Measurements from ENCODE around the gene CLDN19.
"Not testable (repeated sequence)": the region's sequence is repeated elsewhere in the genome, so short reads cannot be mapped to it uniquely, and the experiment has no call there.

CLDN19 gene

DNA sequence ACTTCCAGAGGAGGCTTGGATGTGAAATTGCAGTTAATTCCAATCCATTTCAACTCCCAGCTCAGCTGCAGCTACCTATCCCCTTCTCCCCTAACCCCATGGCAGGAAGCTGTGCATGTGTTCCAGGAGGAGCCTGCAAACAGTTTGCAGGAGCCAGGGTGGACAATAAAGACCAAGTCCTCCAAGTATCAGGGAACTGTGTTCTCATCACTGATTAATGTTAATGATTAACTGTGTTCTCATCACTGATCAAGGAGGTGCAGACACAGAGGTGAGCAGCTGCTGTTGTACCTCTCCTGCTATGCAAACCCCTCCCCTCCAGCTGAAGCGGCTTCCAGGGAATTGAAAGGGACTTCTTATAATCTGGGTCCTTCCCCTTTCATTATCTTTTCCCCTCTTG is 19.2 kb downstream of the CLDN19 start:
- in situ Hi-C loops (cut with MboI; ENCODE audit: low sequenced_read_pairs) = no loop called here

DNA sequence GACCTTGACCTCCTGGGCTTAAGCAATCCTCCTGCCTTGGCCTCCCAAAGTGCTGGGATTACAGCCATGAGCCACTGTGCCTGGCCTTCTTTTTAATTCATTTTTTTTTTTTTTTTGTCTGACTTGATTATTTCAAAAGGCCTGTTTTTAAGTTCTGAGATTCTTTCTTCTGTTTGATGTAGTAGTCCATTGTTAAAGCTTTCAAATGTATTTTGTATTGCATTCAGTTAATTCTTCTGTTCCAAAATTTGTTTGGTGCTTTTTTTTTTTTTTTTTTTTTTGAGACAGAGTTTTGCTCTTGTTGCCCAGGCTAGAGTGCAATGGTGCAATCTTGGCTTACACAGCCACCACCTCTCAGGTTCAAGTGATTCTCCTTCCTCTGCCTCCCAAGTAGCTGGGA is 25.6 kb downstream of the CLDN19 start:
- in situ Hi-C loops (cut with MboI; ENCODE audit: low sequenced_read_pairs) = not testable (repeated sequence)

DNA sequence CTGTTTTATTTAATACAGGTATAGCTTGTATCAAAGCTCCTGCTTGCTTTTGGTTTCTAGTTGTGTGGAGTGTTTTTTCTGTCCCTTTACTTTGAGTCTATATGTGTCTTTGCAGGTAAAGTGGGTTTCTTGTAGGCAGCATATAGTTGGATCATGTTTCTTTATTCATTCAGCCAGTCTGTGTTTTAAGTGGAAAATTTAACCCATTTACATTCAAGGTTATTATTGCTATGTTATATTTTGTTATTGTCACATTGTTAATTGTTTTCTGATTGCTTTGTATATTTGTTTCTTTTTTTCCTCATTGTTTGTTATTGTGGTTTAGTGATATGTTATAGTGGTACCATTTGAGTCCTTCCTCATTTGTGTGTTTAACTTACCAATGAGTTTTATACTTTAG is 26.7 kb downstream of the CLDN19 start:
- in situ Hi-C loops (cut with MboI; ENCODE audit: low sequenced_read_pairs) = no loop called here

DNA sequence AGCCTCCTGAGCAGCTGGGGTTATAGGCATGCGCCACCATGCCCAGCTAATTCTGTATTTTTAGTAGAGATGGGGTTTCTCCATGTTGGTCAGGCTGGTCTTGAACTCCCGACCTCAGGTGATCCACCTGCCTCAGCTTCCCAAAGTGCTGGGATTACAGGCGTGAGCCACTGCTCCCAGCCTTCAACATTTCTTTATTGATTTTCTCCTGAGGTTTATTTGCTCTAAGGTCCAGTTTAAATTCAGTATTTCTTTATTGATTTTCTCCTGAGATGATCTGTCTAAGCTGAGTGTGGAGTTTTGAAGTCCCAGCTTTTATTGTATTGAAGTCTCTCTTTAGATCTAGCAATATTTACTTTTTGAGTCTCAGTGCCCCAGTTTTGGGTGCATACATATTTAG is 27.2 kb downstream of the CLDN19 start:
- in situ Hi-C loops (cut with MboI; ENCODE audit: low sequenced_read_pairs) = not testable (repeated sequence)

DNA sequence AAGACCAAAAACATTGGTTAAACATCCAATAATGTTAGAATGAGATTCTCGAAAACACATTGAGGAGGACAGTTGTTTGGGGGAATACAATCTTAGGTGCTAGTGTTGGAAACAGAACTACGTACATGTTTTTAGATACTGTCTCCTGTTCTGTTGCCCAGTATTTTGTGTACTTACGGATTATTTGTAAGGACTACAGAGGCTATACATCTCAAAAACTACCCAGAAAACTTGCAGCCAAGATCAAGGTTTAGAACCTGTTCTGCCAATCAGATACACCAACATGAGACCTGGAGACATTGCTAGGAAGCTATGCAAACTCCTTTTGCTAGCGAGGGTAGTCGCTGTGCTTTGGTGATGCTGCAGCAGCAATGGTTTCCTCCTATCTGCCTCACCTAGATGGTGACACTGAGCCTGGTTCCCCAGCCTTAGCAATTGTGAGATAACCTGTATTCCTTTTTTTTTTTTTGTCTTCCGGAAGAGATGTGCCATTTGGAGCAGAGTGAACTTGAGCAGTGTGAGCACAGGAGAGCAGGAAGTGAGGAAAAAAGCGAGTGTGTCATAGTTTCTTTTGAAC is 36.1 kb downstream of the CLDN19 start:
- in situ Hi-C loops (cut with MboI; ENCODE audit: low sequenced_read_pairs) = no loop called here

DNA sequence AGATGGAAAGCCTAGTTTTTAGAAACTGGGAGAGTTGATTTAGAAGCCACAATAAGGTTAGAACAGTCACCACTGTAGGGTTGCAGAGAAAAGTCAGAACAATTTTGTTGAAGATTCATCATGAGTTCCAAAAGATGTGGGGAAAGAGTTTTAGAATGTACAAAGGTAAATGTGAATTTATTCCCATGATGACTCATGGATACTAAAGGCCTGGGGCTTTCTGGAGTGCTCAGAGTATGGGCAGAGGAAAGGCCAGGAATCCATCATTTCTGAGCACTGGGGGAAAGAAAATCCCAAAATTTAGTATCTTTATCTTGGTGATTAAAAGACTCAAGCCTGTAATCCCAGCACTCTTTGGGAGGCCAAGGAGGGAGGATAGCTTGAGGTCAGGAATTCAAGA is 40.0 kb downstream of the CLDN19 start:
- in situ Hi-C loops (cut with MboI; ENCODE audit: low sequenced_read_pairs) = no loop called here

DNA sequence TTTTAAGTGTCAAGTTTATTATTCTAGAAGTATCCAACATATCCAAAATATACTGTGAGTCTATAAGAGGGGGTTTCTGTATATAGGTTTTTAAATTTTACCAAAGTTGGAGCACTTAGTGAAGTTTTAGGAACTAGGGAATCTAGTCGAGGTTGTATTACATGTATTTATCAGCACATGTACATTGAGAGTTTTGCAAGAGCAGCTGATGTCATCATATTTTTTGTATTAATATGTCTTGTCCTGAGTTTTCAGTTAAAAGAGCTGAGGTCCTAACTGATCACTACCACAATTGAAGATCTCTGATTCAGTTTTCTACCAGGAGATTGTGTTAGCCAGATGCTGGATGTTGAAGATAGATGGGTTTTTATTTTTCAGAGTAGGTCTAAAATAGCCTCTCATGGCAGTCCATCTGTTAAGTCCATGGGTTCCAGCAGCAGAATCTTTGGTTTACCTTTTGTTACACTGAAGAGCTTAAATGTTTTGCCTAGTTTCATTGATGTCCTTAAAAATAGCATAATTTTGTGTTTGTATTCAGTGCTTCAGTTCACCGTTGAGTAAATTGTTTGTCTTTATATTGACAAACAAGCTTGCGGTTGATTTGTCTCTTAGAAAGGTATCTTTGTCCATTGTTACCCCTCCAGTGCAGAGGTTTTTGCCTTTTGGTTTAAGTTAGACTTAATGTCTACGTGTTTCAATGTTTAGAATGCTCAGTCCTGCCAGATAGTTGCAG is 41.8 kb downstream of the CLDN19 start:
- in situ Hi-C loops (cut with MboI; ENCODE audit: low sequenced_read_pairs) = no loop called here

DNA sequence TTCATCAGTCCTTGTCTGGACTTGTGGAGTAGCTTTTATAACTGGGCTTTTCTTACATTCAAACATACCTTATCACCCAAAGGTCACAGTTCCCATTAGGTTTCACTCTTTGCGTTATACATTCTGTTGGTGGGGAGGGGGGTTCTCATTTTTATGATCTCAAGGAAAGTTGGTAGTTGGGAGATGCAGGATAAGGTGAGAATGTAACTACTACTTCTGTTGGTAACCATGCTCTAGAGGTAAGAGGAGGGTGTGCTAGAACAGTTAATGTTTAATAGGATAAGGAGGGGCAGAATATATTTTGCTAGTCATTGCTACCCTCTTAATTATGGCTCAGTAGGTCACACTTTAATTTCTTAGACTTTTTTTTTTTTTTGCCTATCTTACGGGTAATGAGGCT is 47.1 kb downstream of the CLDN19 start:
- in situ Hi-C loops (cut with MboI; ENCODE audit: low sequenced_read_pairs) = no loop called here

DNA sequence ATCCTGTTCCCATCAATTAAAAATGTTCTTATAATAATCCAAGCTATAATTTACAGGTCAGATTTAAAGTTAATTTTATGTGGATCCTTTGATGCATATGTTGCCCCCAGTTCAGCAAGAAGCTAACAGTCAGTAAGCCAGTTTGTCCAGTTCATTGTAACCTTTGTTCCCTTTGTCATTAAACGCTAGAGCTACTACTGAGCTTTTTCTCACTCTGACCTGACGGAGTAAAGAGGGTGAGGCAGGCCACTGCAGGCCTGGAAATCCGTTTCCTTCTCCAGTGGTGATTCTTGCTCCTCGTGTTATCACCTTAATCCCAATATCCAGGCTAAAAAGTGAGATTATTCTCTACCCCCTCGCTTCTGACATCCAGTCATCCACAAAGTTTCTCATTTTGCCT is 47.6 kb downstream of the CLDN19 start:
- in situ Hi-C loops (cut with MboI; ENCODE audit: low sequenced_read_pairs) = no loop called here

DNA sequence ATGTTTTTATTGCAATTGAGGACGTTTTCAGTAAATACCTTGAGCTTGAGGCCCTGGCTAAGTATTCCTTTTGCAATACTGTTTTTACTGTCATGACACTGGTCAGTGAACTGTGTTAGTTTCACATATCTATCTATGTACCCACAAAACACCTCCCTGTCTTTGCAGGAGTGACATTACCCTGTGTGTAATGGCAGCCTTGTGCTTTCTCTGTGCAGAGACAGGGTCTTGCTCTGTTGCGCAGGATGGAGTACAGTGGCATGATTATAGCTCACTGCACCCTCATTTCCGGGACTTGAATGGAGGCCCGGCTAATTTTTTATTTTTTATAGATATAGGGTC is 48.9 kb downstream of the CLDN19 start:
- in situ Hi-C loops (cut with MboI; ENCODE audit: low sequenced_read_pairs) = no loop called here

DNA sequence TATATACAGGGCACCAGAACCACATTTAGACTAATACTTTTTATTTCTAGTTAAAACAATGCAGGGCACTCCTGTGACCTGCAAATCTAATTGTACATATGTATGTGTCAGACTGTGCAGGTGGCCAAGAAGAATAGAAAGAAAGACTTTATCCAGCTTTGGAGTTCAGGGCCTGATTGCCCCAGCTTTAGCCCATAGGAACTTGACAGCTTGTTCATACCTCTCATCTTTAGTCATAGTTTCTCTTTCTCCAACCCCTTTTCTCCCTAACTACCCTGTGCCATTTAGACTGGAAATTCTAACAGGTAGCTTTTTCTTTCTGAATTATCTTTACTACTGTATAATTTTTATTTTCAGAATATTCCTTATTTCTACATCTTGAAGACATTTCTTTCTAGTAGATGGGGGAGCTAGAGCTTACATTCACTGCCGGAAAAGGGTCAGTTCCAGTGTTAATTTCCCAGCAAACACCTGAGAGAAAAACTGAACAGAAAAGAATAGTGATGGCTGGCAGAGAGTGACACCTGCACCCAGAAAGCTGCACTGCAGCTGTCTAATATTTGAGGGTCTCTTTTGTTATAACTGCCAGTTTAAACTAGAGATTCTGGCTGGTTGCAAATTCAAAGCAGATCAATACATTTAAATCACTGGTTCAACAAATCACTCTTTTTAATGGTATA is 49.4 kb downstream of the CLDN19 start:
- in situ Hi-C loops (cut with MboI; ENCODE audit: low sequenced_read_pairs) = no loop called here

DNA sequence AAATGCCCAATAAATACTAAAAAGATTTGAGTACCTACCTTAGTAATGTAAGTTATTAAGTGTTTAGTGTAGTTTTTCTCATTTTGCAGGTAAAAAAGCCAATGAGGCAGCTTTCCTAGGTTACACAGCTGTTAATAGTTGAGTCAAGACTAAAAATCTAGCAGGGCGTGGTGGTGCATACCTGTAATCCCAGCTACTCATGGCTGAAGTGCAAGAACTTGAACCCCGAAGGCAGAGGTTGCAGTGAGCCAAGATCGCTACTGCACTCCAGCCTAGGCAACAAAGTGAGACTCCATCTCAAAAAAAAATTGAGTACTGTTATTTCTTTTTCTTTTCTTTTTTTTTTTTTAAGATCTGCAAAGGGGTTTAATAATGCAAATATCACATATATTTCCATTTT is 50.1 kb downstream of the CLDN19 start:
- in situ Hi-C loops (cut with MboI; ENCODE audit: low sequenced_read_pairs) = no loop called here

DNA sequence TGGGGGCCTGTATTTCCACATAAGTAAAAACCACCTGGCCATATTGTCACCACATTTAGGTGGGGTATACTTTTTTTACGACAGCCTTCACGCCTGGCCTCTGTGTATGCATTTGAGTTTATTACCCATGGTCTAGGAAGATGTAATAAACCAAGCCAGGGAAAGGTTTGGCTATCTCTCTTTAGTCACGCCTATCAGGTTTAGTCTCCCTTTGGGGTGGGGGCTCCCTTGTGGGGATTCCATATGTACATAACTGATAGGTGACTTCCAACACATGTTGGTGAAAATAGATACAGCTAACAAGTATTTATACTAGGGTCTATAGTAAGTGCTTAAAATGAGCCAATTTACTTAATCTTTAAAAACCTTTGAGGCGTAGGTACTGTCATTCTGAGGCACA is 53.6 kb downstream of the CLDN19 start:
- in situ Hi-C loops (cut with MboI; ENCODE audit: low sequenced_read_pairs) = no loop called here

DNA sequence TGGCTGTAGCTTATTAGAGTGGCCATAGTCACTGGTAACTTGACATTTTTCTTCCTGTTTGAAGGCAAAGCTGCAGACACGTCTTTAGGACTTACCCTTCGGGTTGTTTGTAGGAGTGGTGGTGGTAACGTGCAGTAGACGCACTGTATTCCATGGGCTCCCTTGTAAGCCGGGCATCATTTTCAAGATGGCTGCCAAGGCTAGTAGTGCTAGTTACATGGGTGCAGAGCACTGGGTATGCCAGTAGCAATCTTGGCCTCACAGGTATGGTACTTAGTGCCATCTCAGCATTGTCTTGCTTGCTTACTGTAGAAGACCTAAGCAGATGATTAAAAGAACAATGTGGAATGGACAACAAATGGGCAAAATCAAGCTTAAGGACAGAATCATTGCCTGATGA is 55.9 kb downstream of the CLDN19 start:
- in situ Hi-C loops (cut with MboI; ENCODE audit: low sequenced_read_pairs) = no loop called here
